GM19463 (cell line): Measurements from ENCODE around the gene CEP70.
"Not testable (repeated sequence)": the region's sequence is repeated elsewhere in the genome, so short reads cannot be mapped to it uniquely, and the experiment has no call there.

Experiments used
- ATAC-seq: cut with Tn5 transposase; IDR thresholded peaks from one replicate; pipeline ENCODE4 v1.9.1; 2021; ENCODE audit warnings: mild to moderate bottlenecking, moderate library complexity; ENCODE audit not compliant: unreplicated experiment

The CEP70 gene

GRCh38 chr3:138593488-138594149, 441 bp downstream of the CEP70 start:
- no peak for ATAC-seq

GRCh38 chr3:138591392-138591791, 2.7 kb downstream of the CEP70 start:
- ATAC-seq: no peak

GRCh38 chr3:138588445-138588844, 5.6 kb downstream of the CEP70 start:
- ATAC-seq: no peak

- ATAC-seq: no peak
Observed at GRCh38 chr3:138587374-138587773, 6.7 kb downstream of the CEP70 start.

GRCh38 chr3:138578961-138579574, 15.0 kb downstream of the CEP70 start:
- no peak for ATAC-seq

GRCh38 chr3:138578141-138578540, 15.9 kb downstream of the CEP70 start:
- peak; percentile 93 for ATAC-seq

GRCh38 chr3:138573138-138573537, 20.9 kb downstream of the CEP70 start:
- no peak for ATAC-seq

GRCh38 chr3:138569624-138570023, 24.4 kb downstream of the CEP70 start:
- ATAC-seq: not testable (repeated sequence)

GRCh38 chr3:138569090-138569489, 25.0 kb downstream of the CEP70 start:
- ATAC-seq: no peak

GRCh38 chr3:138567403-138567802, 26.7 kb downstream of the CEP70 start:
- ATAC-seq: no peak

GRCh38 chr3:138566293-138566692, 27.8 kb downstream of the CEP70 start:
- not testable (repeated sequence) for ATAC-seq

GRCh38 chr3:138562902-138563301, 31.2 kb downstream of the CEP70 start:
- not testable (repeated sequence) for ATAC-seq

GRCh38 chr3:138560501-138560900, 33.6 kb downstream of the CEP70 start:
- ATAC-seq: no peak

- ATAC-seq: no peak
Observed at GRCh38 chr3:138559134-138559533, 34.9 kb downstream of the CEP70 start.

- ATAC-seq: not testable (repeated sequence)
Observed at GRCh38 chr3:138554775-138555174, 39.3 kb downstream of the CEP70 start.

GRCh38 chr3:138550958-138551357, 43.1 kb downstream of the CEP70 start:
- ATAC-seq: not testable (repeated sequence)

- ATAC-seq: no peak
Observed at GRCh38 chr3:138549179-138549977, 44.7 kb downstream of the CEP70 start.

- ATAC-seq: no peak
Observed at GRCh38 chr3:138547342-138547975, 46.6 kb downstream of the CEP70 start.

- ATAC-seq: no peak
Observed at GRCh38 chr3:138544546-138544945, 49.5 kb downstream of the CEP70 start.

- ATAC-seq: no peak
Observed at GRCh38 chr3:138542977-138543376, 51.1 kb downstream of the CEP70 start.

GRCh38 chr3:138539352-138539751, 54.7 kb downstream of the CEP70 start:
- no peak for ATAC-seq
